Mesenchymal stem cell (in vitro differentiated cells and primary cell): ENCODE measurements around the gene BEST4.
"Not testable (repeated sequence)": the region's sequence is repeated elsewhere in the genome, so short reads cannot be mapped to it uniquely, and the experiment has no call there.

ENCODE experiments used
- DNase-seq: peaks from one replicate; pipeline ENCODE4 v3.0.0-alpha.2; 2013
- H2AFZ ChIP-seq: one replicate; pipeline ENCODE4 v1.6.1; 2013; ENCODE audit warnings: low read depth, mild to moderate bottlenecking, control low read depth, inconsistent platforms, low read length, moderate library complexity
- H2AK5ac ChIP-seq: 2 replicates; pipeline ENCODE4 v1.6.1; 2013; ENCODE audit warnings: low read length, moderate library complexity, mild to moderate bottlenecking, inconsistent platforms; ENCODE audit not compliant: severe bottlenecking
- H2BK120ac ChIP-seq: one replicate; pipeline ENCODE4 v1.6.1; 2013; ENCODE audit warnings: low read depth, mild to moderate bottlenecking, inconsistent platforms, low read length, moderate library complexity
- H2BK12ac ChIP-seq, 2 experiments: one replicate each; pipeline ENCODE4 v1.6.1; 2013; ENCODE audit warnings: inconsistent platforms in 2 of 2, low read length in 2 of 2, mild to moderate bottlenecking in 2 of 2, moderate library complexity in 2 of 2, control low read depth in 1 of 2
- H2BK15ac ChIP-seq: one replicate; pipeline ENCODE4 v1.6.1; 2013; ENCODE audit warnings: mild to moderate bottlenecking, low read depth, inconsistent platforms; ENCODE audit not compliant: poor library complexity, severe bottlenecking
- H2BK5ac ChIP-seq: 2 replicates; pipeline ENCODE4 v1.6.1; 2013; ENCODE audit warnings: low read depth, mild to moderate bottlenecking, low read length, control low read depth, inconsistent platforms; ENCODE audit not compliant: poor library complexity, severe bottlenecking
- H3K14ac ChIP-seq, 2 experiments: one replicate each; pipeline ENCODE4 v1.6.1; 2013; ENCODE audit warnings: inconsistent platforms in 2 of 2, low read length in 2 of 2, control low read depth in 1 of 2, mild to moderate bottlenecking in 1 of 2, moderate library complexity in 1 of 2
- H3K18ac ChIP-seq, 2 experiments: one replicate each; pipeline ENCODE4 v1.6.1; 2013; ENCODE audit warnings: inconsistent platforms in 2 of 2, low read length in 2 of 2, control low read depth in 1 of 2, low read depth in 1 of 2, mild to moderate bottlenecking in 1 of 2
- H3K23ac ChIP-seq, 2 experiments: one replicate each; pipeline ENCODE4 v1.6.1; 2013; ENCODE audit warnings: inconsistent platforms in 2 of 2, low read length in 2 of 2, mild to moderate bottlenecking in 2 of 2, moderate library complexity in 2 of 2, control low read depth in 1 of 2
- H3K27ac ChIP-seq: 2 replicates; pipeline ENCODE4 v1.5.1; 2013; ENCODE audit warnings: mild to moderate bottlenecking, moderate library complexity, low read length, control low read depth, inconsistent platforms; ENCODE audit not compliant: poor library complexity, severe bottlenecking
- H3K27me3 ChIP-seq, 2 experiments: 2 replicates each; pipeline versions ENCODE4 v1.6.1 to v1.7.0; 2013; ENCODE audit warnings: low read length in 2 of 2, mild to moderate bottlenecking in 2 of 2, moderate library complexity in 2 of 2, control low read depth in 1 of 2, inconsistent platforms in 1 of 2; ENCODE audit not compliant: control insufficient read depth in 1 of 2, insufficient read depth in 1 of 2
- H3K36me3 ChIP-seq, 2 experiments: 2 replicates each; pipeline versions ENCODE4 v1.6.1 to v1.7.0; 2013; ENCODE audit warnings: low read length in 2 of 2, control low read depth in 1 of 2, inconsistent platforms in 1 of 2, low read depth in 1 of 2, mild to moderate bottlenecking in 1 of 2; ENCODE audit not compliant: insufficient read depth in 2 of 2, control insufficient read depth in 1 of 2
- H3K4ac ChIP-seq, 2 experiments: one replicate each; pipeline ENCODE4 v1.6.1; 2013; ENCODE audit warnings: inconsistent platforms in 2 of 2, low read length in 2 of 2, mild to moderate bottlenecking in 2 of 2, moderate library complexity in 2 of 2, control low read depth in 1 of 2, low read depth in 1 of 2
- H3K4me1 ChIP-seq: 2 replicates; pipeline ENCODE4 v1.6.1; 2013; ENCODE audit warnings: low read depth, low read length, control low read depth; ENCODE audit not compliant: control insufficient read depth, insufficient read depth
- H3K4me2 ChIP-seq: 2 replicates; pipeline ENCODE4 v1.6.1; 2013; ENCODE audit warnings: low read length, mild to moderate bottlenecking, inconsistent platforms; ENCODE audit not compliant: poor library complexity, severe bottlenecking
- H3K4me3 ChIP-seq, 2 experiments: 2 replicates each; pipeline versions ENCODE4 v1.5.1 to v1.7.0; 2013; ENCODE audit warnings: low read length in 2 of 2, mild to moderate bottlenecking in 2 of 2, control low read depth in 1 of 2, low read depth in 1 of 2; ENCODE audit not compliant: insufficient read depth in 1 of 2
- H3K79me1 ChIP-seq: replicated peaks from 2 replicates; pipeline ENCODE4 v1.6.1; 2013; ENCODE audit warnings: mild to moderate bottlenecking, control low read depth, low read length, inconsistent platforms; ENCODE audit not compliant: poor library complexity, severe bottlenecking
- H3K9ac ChIP-seq: 2 replicates; pipeline ENCODE4 v1.7.0; 2013; ENCODE audit warnings: mild to moderate bottlenecking, low read length, moderate library complexity
- H3K9me3 ChIP-seq: 2 replicates; pipeline ENCODE4 v1.7.0; 2013; ENCODE audit warnings: mild to moderate bottlenecking, low read length; ENCODE audit not compliant: control insufficient read depth
- H4K8ac ChIP-seq: one replicate; pipeline ENCODE4 v1.6.1; 2013; ENCODE audit warnings: inconsistent platforms, mild to moderate bottlenecking, low read length, moderate library complexity
- H4K91ac ChIP-seq: one replicate; pipeline ENCODE4 v1.6.1; 2013; ENCODE audit warnings: mild to moderate bottlenecking, low read length, inconsistent platforms
- WGBS: methylation state at CpG from one replicate; pipeline ENCODE4 v1.1.7; 2013; ENCODE audit warnings: mixed read lengths; 5-methylcytosine and 5-hydroxymethylcytosine counted together

The BEST4 gene

DNA sequence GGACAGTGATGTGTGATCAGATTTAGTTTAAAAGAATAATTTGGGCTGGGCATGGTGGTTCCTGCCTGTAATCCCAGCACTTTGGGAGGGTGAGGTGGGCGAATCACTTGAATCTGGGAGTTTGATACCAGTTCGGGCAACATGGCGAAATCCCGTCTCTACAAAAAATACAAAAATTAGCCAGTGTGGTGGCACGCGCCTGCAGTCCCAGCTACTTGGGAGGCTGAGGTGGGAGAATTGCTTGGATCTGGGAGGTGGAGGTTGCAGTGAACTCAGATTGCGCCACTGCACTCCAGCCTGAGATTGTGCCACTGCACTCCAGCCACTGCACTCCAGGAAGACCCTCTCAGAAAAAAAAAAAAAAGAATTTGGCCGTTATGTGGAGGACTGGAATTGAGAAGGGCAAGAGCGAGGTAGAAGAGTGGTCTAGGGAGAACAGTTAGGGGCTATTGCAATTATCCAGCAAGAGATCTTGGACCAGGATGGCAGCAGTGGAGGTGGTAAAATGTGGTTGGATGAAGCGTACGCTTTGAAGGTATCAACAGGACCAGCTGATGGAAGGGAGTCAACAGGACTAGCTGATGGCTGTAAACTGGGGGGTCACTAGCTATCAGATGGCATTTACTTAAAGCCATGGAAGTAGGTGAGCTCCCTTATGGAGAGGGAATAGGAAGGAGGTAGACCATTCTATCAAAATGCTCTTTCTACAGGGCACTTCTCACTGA lies 30.0 kb upstream of the BEST4 start:
- no peak overlapping the region for H3K4me2 ChIP-seq
- no peak overlapping the region for H3K4me3 ChIP-seq
- no peak overlapping the region for H2BK5ac ChIP-seq
- no peak overlapping the region for H2BK120ac ChIP-seq
- peak overlapping the region; percentile 36 for H4K8ac ChIP-seq
- peak overlapping the region in 1 of 2 experiments; percentile 37 for H3K14ac ChIP-seq
- H2AK5ac ChIP-seq, result no peak overlapping the region
- DNase-seq, result no peak
- H3K18ac ChIP-seq, result peak overlapping the region; percentile 14 to 77
- H4K91ac ChIP-seq, result no peak overlapping the region
- peaks cover 4% of the 10 kb centered on the region for H3K79me1 ChIP-seq
- no peak overlapping the region for H2AFZ ChIP-seq
- no peak overlapping the region for H2BK15ac ChIP-seq
- peak overlapping the region; percentile 9 for H3K9ac ChIP-seq
- peak overlapping the region; percentile 11 to 29 for H2BK12ac ChIP-seq
- no peak overlapping the region for H3K27ac ChIP-seq
- H3K27me3 ChIP-seq, result no peaks in the 10 kb centered on the region
- H3K4me1 ChIP-seq, result peaks cover 20% of the 10 kb centered on the region
- 99% methylated on average over 10 of the region's 11 CpGs for WGBS
- H3K36me3 ChIP-seq, result peaks cover 17 to 29% of the 10 kb centered on the region in 2 experiments
- H3K23ac ChIP-seq, result no peak overlapping the region
- no peak overlapping the region for H3K4ac ChIP-seq
- H3K9me3 ChIP-seq, result no peaks in the 10 kb centered on the region

DNA sequence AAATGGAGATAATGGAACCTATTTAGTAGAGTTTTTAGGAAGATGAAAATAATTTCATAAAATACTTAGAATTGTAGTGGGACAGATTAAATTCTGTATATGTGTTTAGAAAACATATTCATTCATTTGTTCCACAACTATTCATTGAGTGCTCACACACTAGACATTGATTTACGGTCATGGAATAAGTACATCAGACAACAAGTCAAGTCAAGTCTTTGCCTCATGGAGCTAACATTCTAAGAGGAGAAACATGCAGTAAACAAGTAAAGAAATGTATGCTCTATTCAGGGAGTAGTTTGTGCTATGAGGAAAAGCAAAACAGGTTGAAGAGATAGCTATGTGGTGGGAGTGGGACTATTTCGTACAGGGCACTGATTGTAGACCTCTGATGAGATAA lies 29.3 kb upstream of the BEST4 start:
- Histone ChIP-seq H2AFZ (no peak overlapping the region), H3K4ac (no peak overlapping the region), H3K14ac (no peak overlapping the region), H3K79me1 (peaks cover 4% of the 10 kb centered on the region), H2BK12ac (no peak overlapping the region), H3K4me3 (no peak overlapping the region), H4K8ac (no peak overlapping the region), H3K23ac (no peak overlapping the region), H3K18ac (peak overlapping the region in 1 of 2 experiments; percentile 14), H3K36me3 (peaks cover 23 to 32% of the 10 kb centered on the region in 2 experiments), H3K27me3 (no peaks in the 10 kb centered on the region), H4K91ac (no peak overlapping the region), H2BK5ac (no peak overlapping the region), H2BK15ac (no peak overlapping the region), H2AK5ac (no peak overlapping the region), H3K27ac (no peak overlapping the region), H3K4me2 (no peak overlapping the region), H3K9ac (no peak overlapping the region), H3K4me1 (peaks cover 21% of the 10 kb centered on the region), H3K9me3 (no peaks in the 10 kb centered on the region), H2BK120ac (no peak overlapping the region)
- WGBS, result 97% methylated on average over 2 of the region's 2 CpGs
- DNase-seq, result peak; percentile 38

DNA sequence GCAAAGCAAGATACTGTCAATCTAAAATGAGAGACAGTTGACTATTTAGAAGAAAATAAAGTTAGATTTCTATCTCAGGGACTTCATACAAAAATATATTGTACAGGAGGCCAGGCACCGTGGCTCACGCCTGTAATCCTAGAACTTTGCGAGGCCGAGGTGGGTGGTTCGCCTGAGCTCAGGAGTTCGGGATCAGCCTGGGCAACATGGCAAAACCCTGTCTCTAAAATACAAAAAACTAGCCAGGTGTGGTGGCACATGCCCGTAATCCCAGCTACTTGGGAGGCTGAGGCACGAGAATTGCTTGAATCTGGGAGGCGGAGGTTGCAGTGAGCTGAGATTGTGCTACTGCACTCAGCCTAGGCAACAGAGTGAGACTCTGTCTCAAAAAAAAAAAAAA lies 28.0 kb upstream of the BEST4 start:
- not testable (repeated sequence) for H3K4me2 ChIP-seq, H2BK15ac ChIP-seq, H2BK12ac ChIP-seq, H4K8ac ChIP-seq, H3K27me3 ChIP-seq, H3K27ac ChIP-seq, DNase-seq, H3K4ac ChIP-seq, H3K18ac ChIP-seq, H3K23ac ChIP-seq, H4K91ac ChIP-seq, H2BK120ac ChIP-seq, H2AFZ ChIP-seq, H2AK5ac ChIP-seq, H3K9me3 ChIP-seq, H3K4me3 ChIP-seq, H2BK5ac ChIP-seq, H3K14ac ChIP-seq, H3K79me1 ChIP-seq
- H3K4me1 ChIP-seq, result peaks cover 28% of the 10 kb centered on the region
- WGBS, result 100% methylated on average over 8 of the region's 9 CpGs
- peak overlapping the region; percentile 66 for H3K9ac ChIP-seq
- H3K36me3 ChIP-seq, result peaks cover 27 to 32% of the 10 kb centered on the region in 2 experiments

DNA sequence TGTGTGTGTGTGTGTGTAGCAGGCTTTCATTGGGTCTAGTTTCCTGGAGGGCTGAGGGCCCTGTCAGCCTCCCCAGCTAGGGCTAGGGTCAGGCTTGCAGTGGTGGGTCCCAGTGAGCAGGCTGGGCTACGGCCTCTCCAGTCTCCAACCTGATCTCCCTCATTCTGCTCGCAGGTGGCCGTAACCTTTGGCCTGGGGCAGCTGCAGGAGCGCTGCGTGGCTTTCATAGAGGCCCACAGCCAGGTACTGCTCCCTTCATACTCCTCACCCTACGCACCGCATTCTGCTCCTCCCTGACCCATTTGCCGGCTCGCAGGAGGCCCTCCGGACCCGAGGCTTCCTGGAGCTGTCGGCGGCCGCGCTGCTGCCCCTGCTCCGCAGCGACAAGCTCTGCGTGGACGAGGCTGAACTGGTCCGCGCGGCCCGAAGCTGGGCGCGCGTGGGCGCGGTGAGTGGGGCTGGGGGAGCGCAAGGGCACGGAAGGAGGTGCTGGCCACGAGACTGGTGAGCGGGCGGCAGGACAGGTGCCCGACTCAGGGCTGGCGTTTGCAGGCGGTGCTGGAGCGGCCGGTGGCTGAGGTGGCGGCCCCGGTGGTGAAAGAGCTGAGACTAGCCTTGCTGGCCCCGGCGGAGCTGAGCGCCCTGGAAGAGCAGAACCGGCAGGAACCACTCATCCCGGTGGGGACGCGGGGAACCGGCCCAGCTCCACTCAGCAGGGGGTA lies 25.0 kb upstream of the BEST4 start:
- WGBS, result 66% methylated on average over 48 of the region's 48 CpGs
- Histone ChIP-seq H3K27me3 (no peaks in the 10 kb centered on the region), H3K36me3 (peaks cover 27 to 37% of the 10 kb centered on the region in 2 experiments), H3K9me3 (no peaks in the 10 kb centered on the region), H2AK5ac (no peak overlapping the region), H3K18ac (peak overlapping the region; percentile 4 to 97), H3K4me1 (peaks cover 49% of the 10 kb centered on the region), H4K8ac (peak overlapping the region; percentile 89), H3K23ac (peak overlapping the region in 1 of 2 experiments; percentile 66), H3K4ac (peak overlapping the region; percentile 45 to 59), H2AFZ (no peak overlapping the region), H2BK120ac (peak overlapping the region; percentile 93), H3K4me3 (no peak overlapping the region), H2BK12ac (peak overlapping the region in 1 of 2 experiments; percentile 70), H2BK15ac (peak overlapping the region; percentile 73), H3K14ac (peak overlapping the region in 1 of 2 experiments; percentile 53), H2BK5ac (no peak overlapping the region), H3K79me1 (peaks cover 7% of the 10 kb centered on the region), H3K4me2 (no peak overlapping the region), H3K9ac (peak overlapping the region; percentile 73), H3K27ac (no peak overlapping the region), H4K91ac (peak overlapping the region; percentile 94)
- peak; percentile 55 for DNase-seq
